Activated CD8-positive, alpha-beta memory T cell treated with anti-CD3 and anti-CD28 coated beads, Interleukin-2, amount 50 U/mL, for 4 hours (primary cell): ENCODE data around the gene HOXB2.
"Not testable (repeated sequence)": the region's sequence is repeated elsewhere in the genome, so short reads cannot be mapped to it uniquely, and the experiment has no call there.

Experiments used
- DNase-seq: peaks from one replicate; pipeline ENCODE4 v3.0.0-alpha.2; 2020

Gene HOXB2

DNA sequence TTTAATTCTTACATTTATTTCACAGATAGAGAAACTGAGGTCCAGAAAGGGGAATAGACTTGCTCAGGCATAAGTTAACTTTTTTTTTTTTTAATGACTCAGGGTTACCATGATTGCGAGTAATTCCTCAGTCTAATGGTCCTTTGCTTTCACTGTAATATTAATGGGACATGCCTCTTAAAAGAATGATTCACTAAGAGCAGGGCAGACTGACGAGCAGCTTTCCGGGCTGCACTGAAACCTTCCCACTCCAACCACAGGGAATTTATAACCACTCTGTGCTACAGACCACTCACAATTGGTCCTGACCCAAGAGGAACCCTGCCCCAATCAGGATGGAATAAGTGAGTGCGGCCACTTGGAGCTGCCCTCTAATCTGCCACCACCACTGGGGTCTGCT is 5.7 kb downstream of the HOXB2 start:
- DNase-seq: no peak

DNA sequence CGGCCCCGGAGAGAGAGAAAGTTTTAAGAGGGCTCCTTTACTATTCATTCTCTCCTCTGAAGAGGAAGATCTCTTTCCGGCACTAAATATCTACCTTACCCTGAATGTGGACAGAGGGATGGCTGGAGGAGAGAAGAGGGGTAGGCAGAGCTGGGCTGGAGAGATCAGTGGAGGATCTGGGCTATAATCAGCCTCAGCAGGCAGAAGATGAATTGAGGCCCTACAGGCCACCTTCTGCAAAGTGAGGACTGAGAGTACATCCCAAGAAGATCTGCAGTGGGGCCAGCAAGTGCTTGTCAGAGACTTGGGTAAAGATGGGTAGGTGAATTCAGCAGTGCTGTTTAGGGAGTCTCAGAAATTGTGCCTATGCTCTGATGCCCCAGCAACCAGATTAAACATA is 7.6 kb downstream of the HOXB2 start:
- no peak for DNase-seq

DNA sequence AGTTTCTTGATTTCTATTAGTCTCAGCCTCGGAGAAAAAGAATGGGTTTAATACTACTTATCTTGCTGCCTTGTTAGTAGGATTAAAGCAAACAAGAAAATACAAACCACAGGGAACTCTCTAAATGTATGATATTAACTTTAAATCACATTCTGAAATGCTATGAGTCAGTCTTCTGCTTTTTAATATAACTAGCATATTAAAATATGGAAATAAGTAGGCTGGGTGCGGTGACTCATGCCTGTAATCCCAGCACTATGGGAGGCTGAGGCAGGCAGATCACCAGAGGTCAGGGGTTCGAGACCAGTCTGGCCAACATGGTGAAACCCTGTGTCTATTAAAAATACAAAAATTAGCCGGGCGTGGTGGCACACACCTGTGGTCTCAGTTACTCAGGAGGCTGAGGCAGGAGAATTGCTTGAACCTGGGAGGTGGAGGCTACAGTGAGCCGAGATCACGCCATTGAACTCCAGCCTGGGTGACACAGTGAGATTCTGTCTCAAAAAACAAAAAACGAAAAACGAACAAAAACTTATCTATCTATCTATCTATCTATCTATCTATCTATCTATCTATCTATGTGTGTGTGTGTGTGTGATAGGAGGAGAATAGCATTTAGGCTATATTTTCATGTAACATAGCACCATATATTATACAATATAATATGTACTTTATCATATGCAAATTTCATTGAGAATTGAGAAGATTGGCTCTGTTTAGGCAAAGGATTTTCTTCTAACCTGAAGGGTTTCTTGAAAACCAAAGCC is 8.9 kb downstream of the HOXB2 start:
- not testable (repeated sequence) for DNase-seq

GRCh38 chr17:48532261-48532660 is 12.6 kb downstream of the HOXB2 start:
- no peak for DNase-seq

DNA sequence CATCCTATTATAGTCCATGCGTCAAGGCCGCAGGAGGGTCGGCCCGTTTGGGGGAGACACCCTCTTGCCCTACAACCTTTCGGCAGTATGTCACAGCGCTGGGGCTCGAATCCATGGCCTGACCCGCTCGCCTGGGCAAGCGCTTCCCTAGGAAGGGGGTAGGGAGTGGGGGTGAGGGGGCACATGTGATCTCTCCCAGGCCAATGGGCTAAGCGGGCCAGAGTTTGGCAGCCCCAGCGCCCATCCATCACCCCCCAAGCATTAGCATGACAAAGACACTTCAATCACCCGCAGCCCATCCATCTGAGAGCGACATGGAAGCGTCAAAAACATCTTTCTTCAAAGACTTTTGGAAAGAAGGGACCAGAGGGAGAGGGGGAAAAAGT is 14.0 kb downstream of the HOXB2 start, which contains the start of gene HOXB1:
Gene HOXB1 (minus strand): TSS at position 125 of the 386 bp plus-strand sequence. CDS start 107 bp downstream, at position 18.
- DNase-seq: no peak

- DNase-seq: no peak
These were observed 14.6 kb downstream of the HOXB2 start for GRCh38 chr17:48530208-48530886.

DNA sequence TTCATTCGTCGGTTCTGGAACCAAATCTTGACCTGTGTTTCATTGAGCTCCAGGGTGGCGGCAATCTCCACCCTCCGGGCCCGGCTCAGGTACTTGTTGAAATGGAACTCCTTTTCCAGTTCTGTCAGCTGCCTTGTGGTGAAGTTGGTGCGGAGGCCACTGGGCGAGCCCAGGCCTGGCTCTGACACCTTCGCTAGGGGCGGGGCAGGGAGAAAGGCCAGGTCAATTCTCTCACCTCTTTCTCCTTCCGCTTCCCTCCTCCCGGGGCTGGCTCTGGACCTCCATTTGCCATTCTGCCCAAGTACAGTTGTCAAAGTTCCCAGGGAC is 15.3 kb downstream of the HOXB2 start:
- no peak for DNase-seq

DNA sequence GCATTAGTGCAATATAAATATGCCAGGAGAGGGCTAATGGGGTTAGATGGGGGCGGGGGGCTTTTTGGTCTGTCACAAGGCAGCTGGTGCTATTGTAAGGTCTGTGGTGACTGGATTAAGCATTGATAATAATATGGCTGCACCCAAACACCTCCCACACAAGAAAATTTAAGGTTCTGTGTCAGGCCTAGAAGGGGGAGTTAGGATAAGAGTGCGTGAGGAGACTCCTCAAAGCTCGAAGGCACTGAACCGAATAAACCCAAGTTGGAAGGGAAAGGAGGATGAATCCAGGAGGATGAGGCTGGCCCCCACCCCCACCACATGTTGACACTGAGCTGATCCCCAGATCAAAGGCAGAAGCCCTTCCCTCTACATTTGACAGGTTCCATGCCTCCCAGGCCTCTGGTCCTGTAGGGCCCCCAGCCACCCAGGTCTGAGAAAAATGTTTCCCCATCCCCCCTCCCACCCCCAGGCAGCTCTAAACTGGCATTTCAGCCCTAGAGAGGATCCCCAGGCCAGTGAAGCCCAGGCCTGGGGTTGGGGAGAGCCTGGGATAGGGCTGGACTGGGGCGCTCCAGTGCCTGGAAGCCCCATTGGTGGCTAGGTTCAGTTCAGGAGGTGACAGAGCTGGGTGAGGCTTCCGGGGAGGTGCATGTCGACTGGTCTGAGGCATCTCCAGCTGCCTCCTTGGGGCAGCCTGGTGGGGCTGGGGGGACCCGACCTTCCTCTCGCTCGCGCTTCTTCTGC is 15.8 kb downstream of the HOXB2 start:
- no peak for DNase-seq

- no peak for DNase-seq
These were observed 16.6 kb downstream of the HOXB2 start for GRCh38 chr17:48528153-48528935.

DNA sequence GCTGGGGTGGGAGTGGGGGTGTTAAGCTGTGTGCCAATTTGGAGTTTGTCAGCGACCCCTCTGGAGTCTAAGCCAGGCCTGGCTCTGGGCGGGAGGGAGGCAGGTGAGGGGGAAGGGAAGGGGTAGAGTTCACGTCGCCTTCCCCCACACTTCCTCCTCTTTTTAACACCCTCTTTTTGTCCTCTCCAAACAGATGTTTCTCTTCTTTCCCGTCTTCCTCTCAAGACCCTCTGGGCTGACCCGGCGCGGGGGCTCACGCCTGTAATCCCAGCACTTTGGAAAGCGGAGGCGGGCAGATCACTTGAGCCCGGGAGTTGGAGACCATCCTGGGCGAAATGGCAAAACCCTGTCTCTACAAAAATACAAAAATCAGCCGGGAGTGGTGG is 17.4 kb downstream of the HOXB2 start:
- no peak for DNase-seq

- no peak for DNase-seq
These were observed 18.0 kb downstream of the HOXB2 start for GRCh38 chr17:48526608-48527546.

GRCh38 chr17:48523010-48523409 is 21.9 kb downstream of the HOXB2 start:
- no peak for DNase-seq

DNA sequence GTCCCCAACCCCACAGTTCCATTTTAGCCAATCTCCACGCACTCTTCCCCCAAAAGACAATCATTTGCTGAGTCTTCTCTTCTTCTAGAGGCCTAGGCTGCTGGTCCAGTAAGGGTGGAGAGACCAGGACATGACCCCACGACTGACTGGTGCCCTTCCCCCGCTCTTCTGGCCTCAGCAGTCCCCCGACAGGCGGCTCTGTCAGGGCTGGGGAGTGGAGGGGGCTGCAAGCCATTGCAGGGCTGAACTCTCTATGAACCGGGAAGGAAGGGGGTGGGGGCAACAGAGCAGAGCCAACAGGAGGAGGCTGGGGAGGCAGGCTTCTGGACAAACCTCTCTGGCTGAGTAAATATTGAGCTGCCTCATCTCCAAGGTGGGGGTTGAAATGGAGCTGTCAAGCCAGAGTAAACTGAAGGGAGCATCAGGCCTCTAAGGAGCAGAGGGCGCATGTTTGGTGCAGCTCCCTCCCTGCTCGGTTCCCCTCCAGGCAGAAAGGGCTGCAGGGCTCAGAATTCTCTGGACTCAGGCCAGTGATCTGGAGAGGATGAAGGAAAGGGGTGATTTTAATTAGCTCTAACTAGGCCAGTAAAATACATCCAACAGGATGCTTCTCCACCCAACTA is 22.8 kb downstream of the HOXB2 start:
- DNase-seq: no peak

DNA sequence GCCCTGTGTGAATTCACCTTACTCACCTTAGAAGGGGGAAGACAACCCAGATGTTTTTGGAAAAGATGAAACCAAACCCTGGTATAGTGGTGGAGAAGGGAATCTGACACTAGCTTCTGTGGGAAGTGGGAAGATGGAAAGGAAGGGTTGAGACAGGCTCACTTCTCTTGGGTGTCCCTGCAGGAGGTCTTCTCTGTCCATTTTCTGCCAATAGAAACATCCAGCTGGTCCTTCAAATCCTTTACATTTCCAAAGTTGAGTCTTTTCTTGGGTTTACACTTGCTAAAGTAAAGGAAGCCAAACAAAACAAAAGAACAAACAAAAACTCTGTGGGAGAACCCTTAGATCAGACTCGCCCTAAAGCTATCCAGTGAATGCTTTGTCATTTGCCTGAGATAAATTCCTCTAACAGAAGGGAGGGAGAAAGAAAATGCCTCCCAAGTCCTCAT is 24.3 kb downstream of the HOXB2 start:
- no peak for DNase-seq

GRCh38 chr17:48519427-48519826 is 25.5 kb downstream of the HOXB2 start:
- DNase-seq: no peak

DNA sequence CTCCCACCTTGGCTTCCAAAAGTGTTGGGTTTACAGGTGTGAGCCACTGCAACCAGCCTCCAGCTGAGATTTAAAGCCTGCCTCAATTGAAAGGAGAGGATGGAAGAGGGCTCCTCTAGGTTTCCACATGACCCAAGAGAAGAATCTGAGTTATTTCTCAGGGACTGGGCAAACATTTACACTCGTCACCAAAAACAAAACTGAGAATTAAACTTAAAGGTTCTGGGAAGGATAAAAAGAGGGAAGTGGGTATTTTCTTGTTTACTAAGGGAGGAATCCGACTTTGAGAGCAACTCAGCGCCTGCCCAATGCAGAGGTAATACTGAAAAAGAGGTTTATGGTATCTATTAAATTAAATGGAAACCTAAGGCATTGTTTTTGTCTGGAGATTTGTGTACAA is 27.4 kb downstream of the HOXB2 start:
- DNase-seq: no peak

DNA sequence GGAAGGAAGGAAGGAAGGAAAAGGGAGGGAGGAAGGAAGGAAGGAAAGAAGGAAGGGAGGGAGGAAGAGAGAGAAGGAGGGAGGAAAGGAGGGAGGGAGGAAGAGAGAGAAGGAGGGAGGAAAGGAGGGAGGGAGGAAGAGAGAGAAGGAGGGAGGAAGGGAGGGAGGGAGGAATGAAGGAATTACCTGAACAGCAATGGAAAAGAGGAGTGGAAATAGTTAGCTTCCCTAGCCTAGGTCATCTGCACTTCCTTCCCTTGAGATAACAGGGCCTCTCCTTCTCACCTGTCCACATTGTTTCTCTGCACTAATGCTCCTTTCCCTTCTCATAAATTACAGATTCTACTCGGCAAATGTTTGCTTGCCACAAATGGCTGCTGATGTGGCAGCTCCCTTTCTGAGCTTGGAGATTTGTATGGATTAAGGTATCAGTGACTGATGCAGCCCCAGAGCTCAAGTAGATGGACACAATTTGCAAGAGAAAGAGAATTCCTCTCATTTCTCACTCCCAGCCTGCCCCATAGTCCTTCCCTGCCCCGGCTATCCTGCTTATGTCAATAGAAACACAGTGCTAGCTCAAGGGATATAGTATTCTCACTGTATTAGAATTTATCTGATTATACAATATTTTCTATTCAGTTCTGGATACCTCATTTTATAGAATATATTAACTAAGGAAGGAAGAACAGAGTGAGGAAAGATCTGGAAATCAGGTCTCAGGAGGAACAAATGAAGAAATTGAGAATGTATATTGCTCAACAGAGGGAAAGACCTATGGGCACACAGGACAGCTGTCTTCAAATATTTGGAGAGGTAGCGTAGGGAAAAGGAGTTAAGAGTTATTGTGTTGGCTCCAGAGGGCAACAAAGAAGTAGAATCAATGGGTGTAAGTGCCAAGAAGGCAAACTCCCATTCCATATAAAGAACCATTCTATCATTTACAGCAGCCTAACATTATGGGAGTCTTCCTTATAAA is 28.7 kb downstream of the HOXB2 start:
- DNase-seq: no peak

DNA sequence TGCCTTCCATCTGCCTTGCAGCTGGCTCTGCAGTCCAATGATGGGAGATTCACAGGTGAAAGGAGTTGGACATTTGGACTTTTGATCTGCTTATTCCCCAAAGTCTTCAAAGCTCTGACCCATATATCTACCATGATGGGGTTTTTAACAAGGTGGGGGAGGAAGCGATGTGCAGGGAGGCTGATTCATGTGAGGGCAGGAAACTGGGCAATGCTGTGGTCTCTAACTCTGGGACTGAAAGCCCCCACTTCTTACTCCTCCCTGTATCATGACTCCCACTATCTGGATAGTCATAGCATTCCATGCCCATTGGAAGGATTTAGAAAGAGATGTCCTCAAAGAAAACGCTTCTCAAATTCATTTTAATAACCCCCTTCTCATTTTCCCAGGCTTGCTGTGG is 30.4 kb downstream of the HOXB2 start:
- no peak for DNase-seq

- DNase-seq: no peak
These were observed 31.0 kb downstream of the HOXB2 start for GRCh38 chr17:48513666-48514455.
